Duodenal mucosa (tissue), 2 donors: Measurements from ENCODE around the gene IL19.

ENCODE experiments used
- H3K27ac ChIP-seq: one replicate; pipeline ENCODE4 v1.7.0; 2013; ENCODE audit warnings: low read depth, low read length
- H3K27me3 ChIP-seq, 2 donors: one replicate each; pipeline ENCODE4 v1.7.0; 2013; ENCODE audit warnings: low read length in 2 of 2, control low read depth in 1 of 2; ENCODE audit not compliant: insufficient read depth in 2 of 2, control insufficient read depth in 1 of 2
- H3K36me3 ChIP-seq, 2 donors: one replicate each; pipeline ENCODE4 v1.7.0; 2013; ENCODE audit warnings: low read length in 2 of 2, control low read depth in 1 of 2; ENCODE audit not compliant: insufficient read depth in 2 of 2, control insufficient read depth in 1 of 2
- H3K4me1 ChIP-seq, 2 donors: one replicate each; pipeline ENCODE4 v1.7.0; 2013; ENCODE audit warnings: low read length in 2 of 2, control low read depth in 1 of 2; ENCODE audit not compliant: insufficient read depth in 2 of 2, control insufficient read depth in 1 of 2
- H3K4me3 ChIP-seq, 2 donors: one replicate each; pipeline ENCODE4 v1.7.0; 2013; ENCODE audit warnings: low read length in 2 of 2, low read depth in 1 of 2
- H3K9ac ChIP-seq, 2 donors: one replicate each; pipeline ENCODE4 v1.7.0; 2013; ENCODE audit warnings: low read length in 2 of 2, low read depth in 1 of 2
- H3K9me3 ChIP-seq, 2 donors: one replicate each; pipeline ENCODE4 v1.7.0; 2013; ENCODE audit warnings: low read length in 2 of 2, control low read depth in 1 of 2; ENCODE audit not compliant: control insufficient read depth in 1 of 2

IL19 gene

GRCh38 chr1:206729507-206729906, 41.1 kb upstream of the IL19 start:
- peaks cover 16 to 21% of the 10 kb centered on the region in 2 donors for H3K4me1 ChIP-seq
- no peak overlapping the region for H3K4me3 ChIP-seq
- no peak overlapping the region for H3K9ac ChIP-seq
- no peaks in the 10 kb centered on the region for H3K27me3 ChIP-seq
- H3K27ac ChIP-seq = no peak overlapping the region
- peaks cover 42 to 53% of the 10 kb centered on the region in 2 donors for H3K36me3 ChIP-seq
- no peaks in the 10 kb centered on the region for H3K9me3 ChIP-seq

GRCh38 chr1:206732508-206732907, 38.1 kb upstream of the IL19 start:
- H3K9ac ChIP-seq = no peak overlapping the region
- peaks cover 55 to 68% of the 10 kb centered on the region in 2 donors for H3K36me3 ChIP-seq
- no peaks in the 10 kb centered on the region for H3K27me3 ChIP-seq
- H3K4me3 ChIP-seq = no peak overlapping the region
- H3K27ac ChIP-seq = no peak overlapping the region
- no peaks in the 10 kb centered on the region for H3K9me3 ChIP-seq
- peaks cover 5 to 8% of the 10 kb centered on the region in 2 donors for H3K4me1 ChIP-seq

GRCh38 chr1:206732992-206733391, 37.6 kb upstream of the IL19 start:
- H3K9me3 ChIP-seq = no peaks in the 10 kb centered on the region
- H3K9ac ChIP-seq = no peak overlapping the region
- H3K36me3 ChIP-seq = peaks cover 55 to 68% of the 10 kb centered on the region in 2 donors
- H3K27ac ChIP-seq = no peak overlapping the region
- no peak overlapping the region for H3K4me3 ChIP-seq
- H3K27me3 ChIP-seq = no peaks in the 10 kb centered on the region
- peaks cover 9 to 10% of the 10 kb centered on the region in 2 donors for H3K4me1 ChIP-seq

GRCh38 chr1:206734499-206735142, 36.0 kb upstream of the IL19 start:
- Histone ChIP-seq H3K4me1 (peaks cover 13 to 15% of the 10 kb centered on the region in 2 donors), H3K27ac (no peak overlapping the region), H3K4me3 (no peak overlapping the region), H3K9me3 (no peaks in the 10 kb centered on the region), H3K36me3 (peaks cover 46 to 56% of the 10 kb centered on the region in 2 donors), H3K27me3 (no peaks in the 10 kb centered on the region), H3K9ac (no peak overlapping the region)

- H3K27ac ChIP-seq = no peak overlapping the region
- no peaks in the 10 kb centered on the region for H3K9me3 ChIP-seq
- H3K4me3 ChIP-seq = no peak overlapping the region
- H3K9ac ChIP-seq = no peak overlapping the region
- no peaks in the 10 kb centered on the region for H3K27me3 ChIP-seq
- peaks cover 13 to 15% of the 10 kb centered on the region in 2 donors for H3K4me1 ChIP-seq
- peaks cover 37 to 47% of the 10 kb centered on the region in 2 donors for H3K36me3 ChIP-seq
Measured at GRCh38 chr1:206735553-206736031, 35.0 kb upstream of the IL19 start.

GRCh38 chr1:206736878-206737728, 33.5 kb upstream of the IL19 start:
- peaks cover 23 to 32% of the 10 kb centered on the region in 2 donors for H3K36me3 ChIP-seq
- H3K9me3 ChIP-seq = no peaks in the 10 kb centered on the region
- peaks cover 13 to 15% of the 10 kb centered on the region in 2 donors for H3K4me1 ChIP-seq
- H3K9ac ChIP-seq = peak overlapping the region in 1 of 2 donors; percentile 24
- H3K27me3 ChIP-seq = no peaks in the 10 kb centered on the region
- no peak overlapping the region for H3K4me3 ChIP-seq
- no peak overlapping the region for H3K27ac ChIP-seq

GRCh38 chr1:206737729-206738201, 32.8 kb upstream of the IL19 start:
- Histone ChIP-seq H3K27ac (no peak overlapping the region), H3K4me1 (peaks cover 13 to 15% of the 10 kb centered on the region in 2 donors), H3K9ac (peak overlapping the region in 1 of 2 donors; percentile 24), H3K9me3 (no peaks in the 10 kb centered on the region), H3K4me3 (no peak overlapping the region), H3K27me3 (no peaks in the 10 kb centered on the region), H3K36me3 (peaks cover 17 to 25% of the 10 kb centered on the region in 2 donors)

- Histone ChIP-seq H3K9ac (no peak overlapping the region), H3K27ac (no peak overlapping the region), H3K27me3 (no peaks in the 10 kb centered on the region), H3K4me3 (no peak overlapping the region), H3K36me3 (peaks cover 13 to 18% of the 10 kb centered on the region in 2 donors), H3K4me1 (peaks cover 13 to 15% of the 10 kb centered on the region in 2 donors), H3K9me3 (no peaks in the 10 kb centered on the region)
Measured at GRCh38 chr1:206738370-206739366, 31.9 kb upstream of the IL19 start.

- no peak overlapping the region for H3K4me3 ChIP-seq
- H3K9me3 ChIP-seq = no peaks in the 10 kb centered on the region
- no peak overlapping the region for H3K27ac ChIP-seq
- H3K36me3 ChIP-seq = peaks cover 13 to 15% of the 10 kb centered on the region in 2 donors
- H3K27me3 ChIP-seq = no peaks in the 10 kb centered on the region
- H3K4me1 ChIP-seq = peaks cover 13 to 15% of the 10 kb centered on the region in 2 donors
- no peak overlapping the region for H3K9ac ChIP-seq
Measured at GRCh38 chr1:206739411-206740076, 31.0 kb upstream of the IL19 start.
